HepG2 (cell line): ENCODE results near the gene RAB35.

Experiments
- CBX5 ChIP-seq: sonication (generic); formaldehyde crosslinking; IDR thresholded peaks from 2 replicates; pipeline ENCODE4 v1.4.0; 2020; ENCODE audit warnings: missing genetic modification reagents, borderline replicate concordance
- HOXA3 ChIP-seq: sonication (generic); formaldehyde crosslinking; IDR thresholded peaks from 2 replicates; pipeline ENCODE4 v1.5.0; 2020; ENCODE audit warnings: missing genetic modification reagents
- NCOA2 ChIP-seq: sonication (generic); formaldehyde crosslinking; IDR thresholded peaks from 2 replicates; pipeline ENCODE4 v1.8.0; 2022; ENCODE audit warnings: inconsistent platforms
- NFE2L2 ChIP-seq: fragments of 150-350 bp; IDR thresholded peaks from 2 replicates; pipeline ENCODE4 v1.6.1; 2014; ENCODE audit warnings: low read length
- SP2 ChIP-seq: sonication (generic); formaldehyde crosslinking; IDR thresholded peaks from 2 replicates; pipeline ENCODE4 v1.5.1; 2020; ENCODE audit warnings: mild to moderate bottlenecking, missing genetic modification reagents
- TF ChIP-seq, protein P1 (sequence below): sonication (generic); formaldehyde crosslinking; IDR thresholded peaks from 2 replicates; pipeline ENCODE4 v1.5.0; 2020; ENCODE audit warnings: mild to moderate bottlenecking, missing genetic modification reagents, moderate library complexity
- TF ChIP-seq, protein P2 (sequence below): sonication (generic); formaldehyde crosslinking; IDR thresholded peaks from 2 replicates; pipeline ENCODE4 v1.5.1; 2020; ENCODE audit warnings: mild to moderate bottlenecking, missing genetic modification reagents, borderline replicate concordance

GRCh38 chr12:120109570-120110267 lies 6.8 kb downstream of the RAB35 start:
- TF ChIP-seq NFE2L2 (no peak), SP2 (CRISPR knock-in tag) (no peak), CBX5 (CRISPR knock-in tag) (no peak), NCOA2 (CRISPR knock-in tag) (no peak), HOXA3 (CRISPR knock-in tag) (no peak)
- TF ChIP-seq, protein P1, sequence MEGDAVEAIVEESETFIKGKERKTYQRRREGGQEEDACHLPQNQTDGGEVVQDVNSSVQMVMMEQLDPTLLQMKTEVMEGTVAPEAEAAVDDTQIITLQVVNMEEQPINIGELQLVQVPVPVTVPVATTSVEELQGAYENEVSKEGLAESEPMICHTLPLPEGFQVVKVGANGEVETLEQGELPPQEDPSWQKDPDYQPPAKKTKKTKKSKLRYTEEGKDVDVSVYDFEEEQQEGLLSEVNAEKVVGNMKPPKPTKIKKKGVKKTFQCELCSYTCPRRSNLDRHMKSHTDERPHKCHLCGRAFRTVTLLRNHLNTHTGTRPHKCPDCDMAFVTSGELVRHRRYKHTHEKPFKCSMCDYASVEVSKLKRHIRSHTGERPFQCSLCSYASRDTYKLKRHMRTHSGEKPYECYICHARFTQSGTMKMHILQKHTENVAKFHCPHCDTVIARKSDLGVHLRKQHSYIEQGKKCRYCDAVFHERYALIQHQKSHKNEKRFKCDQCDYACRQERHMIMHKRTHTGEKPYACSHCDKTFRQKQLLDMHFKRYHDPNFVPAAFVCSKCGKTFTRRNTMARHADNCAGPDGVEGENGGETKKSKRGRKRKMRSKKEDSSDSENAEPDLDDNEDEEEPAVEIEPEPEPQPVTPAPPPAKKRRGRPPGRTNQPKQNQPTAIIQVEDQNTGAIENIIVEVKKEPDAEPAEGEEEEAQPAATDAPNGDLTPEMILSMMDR (CRISPR knock-in tag): no peak
- TF ChIP-seq, protein P2, sequence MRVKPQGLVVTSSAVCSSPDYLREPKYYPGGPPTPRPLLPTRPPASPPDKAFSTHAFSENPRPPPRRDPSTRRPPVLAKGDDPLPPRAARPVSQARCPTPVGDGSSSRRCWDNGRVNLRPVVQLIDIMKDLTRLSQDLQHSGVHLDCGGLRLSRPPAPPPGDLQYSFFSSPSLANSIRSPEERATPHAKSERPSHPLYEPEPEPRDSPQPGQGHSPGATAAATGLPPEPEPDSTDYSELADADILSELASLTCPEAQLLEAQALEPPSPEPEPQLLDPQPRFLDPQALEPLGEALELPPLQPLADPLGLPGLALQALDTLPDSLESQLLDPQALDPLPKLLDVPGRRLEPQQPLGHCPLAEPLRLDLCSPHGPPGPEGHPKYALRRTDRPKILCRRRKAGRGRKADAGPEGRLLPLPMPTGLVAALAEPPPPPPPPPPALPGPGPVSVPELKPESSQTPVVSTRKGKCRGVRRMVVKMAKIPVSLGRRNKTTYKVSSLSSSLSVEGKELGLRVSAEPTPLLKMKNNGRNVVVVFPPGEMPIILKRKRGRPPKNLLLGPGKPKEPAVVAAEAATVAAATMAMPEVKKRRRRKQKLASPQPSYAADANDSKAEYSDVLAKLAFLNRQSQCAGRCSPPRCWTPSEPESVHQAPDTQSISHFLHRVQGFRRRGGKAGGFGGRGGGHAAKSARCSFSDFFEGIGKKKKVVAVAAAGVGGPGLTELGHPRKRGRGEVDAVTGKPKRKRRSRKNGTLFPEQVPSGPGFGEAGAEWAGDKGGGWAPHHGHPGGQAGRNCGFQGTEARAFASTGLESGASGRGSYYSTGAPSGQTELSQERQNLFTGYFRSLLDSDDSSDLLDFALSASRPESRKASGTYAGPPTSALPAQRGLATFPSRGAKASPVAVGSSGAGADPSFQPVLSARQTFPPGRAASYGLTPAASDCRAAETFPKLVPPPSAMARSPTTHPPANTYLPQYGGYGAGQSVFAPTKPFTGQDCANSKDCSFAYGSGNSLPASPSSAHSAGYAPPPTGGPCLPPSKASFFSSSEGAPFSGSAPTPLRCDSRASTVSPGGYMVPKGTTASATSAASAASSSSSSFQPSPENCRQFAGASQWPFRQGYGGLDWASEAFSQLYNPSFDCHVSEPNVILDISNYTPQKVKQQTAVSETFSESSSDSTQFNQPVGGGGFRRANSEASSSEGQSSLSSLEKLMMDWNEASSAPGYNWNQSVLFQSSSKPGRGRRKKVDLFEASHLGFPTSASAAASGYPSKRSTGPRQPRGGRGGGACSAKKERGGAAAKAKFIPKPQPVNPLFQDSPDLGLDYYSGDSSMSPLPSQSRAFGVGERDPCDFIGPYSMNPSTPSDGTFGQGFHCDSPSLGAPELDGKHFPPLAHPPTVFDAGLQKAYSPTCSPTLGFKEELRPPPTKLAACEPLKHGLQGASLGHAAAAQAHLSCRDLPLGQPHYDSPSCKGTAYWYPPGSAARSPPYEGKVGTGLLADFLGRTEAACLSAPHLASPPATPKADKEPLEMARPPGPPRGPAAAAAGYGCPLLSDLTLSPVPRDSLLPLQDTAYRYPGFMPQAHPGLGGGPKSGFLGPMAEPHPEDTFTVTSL (CRISPR knock-in tag): no peak
